GM18951 (cell line): ENCODE measurements around the gene ISY1.
"Not testable (repeated sequence)": the region's sequence is repeated elsewhere in the genome, so short reads cannot be mapped to it uniquely, and the experiment has no call there.

ENCODE experiments used
- POLR2A ChIP-seq: IDR thresholded peaks from 4 replicates; pipeline ENCODE4 v1.6.1; 2011; ENCODE audit warnings: mild to moderate bottlenecking; ENCODE audit not compliant: insufficient read length, insufficient read depth; ENCODE audit errors: extremely low read depth
- in situ Hi-C: fragments of 300-500 bp; cut with MboI; formaldehyde crosslinking; loops from one replicate; pipeline ENCODE4 v1.12.0; 2022; ENCODE audit warnings: low sequenced_read_pairs, mixed read lengths, inconsistent platforms; ENCODE audit not compliant: unreplicated experiment

Gene ISY1

DNA sequence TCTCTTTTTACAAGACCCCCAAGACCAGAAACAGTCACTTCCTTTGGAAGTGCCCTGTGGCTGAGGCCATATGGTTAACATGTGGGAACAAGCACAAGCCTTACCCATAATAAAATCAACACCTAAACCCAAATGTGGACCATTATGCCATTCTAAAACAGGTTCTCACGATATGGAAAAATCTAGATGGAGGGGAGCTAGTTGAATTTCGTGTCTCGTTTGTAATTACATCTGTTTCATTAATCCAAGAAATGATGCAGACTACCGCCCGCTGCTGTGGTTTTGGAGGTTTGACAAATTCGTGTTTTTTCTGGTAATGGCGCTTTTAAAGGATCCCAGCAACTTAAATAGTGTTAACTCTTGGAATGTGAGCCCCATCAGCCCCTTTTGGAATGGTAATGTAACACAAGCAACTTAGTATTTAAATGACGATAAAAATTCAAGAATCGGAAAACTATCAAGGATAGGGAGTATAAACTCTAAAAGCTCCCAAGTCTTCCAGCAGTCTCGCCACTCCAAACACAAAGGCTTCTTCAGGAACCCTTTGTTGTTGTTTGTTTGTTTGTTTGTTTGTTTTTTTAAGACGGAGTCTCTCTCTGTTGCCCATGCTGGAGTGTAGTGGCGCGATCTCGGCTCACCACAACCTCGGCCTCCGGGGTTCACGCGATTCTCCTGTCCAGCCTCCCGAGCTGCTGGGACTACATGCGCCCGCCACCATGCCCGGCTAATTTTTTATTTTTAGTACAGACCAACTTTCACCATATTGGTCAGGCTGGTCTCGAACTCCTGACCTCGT lies 21.7 kb upstream of the ISY1 start:
- TF ChIP-seq POLR2A = peak; percentile 15
- in situ Hi-C loops = no loop called here

DNA sequence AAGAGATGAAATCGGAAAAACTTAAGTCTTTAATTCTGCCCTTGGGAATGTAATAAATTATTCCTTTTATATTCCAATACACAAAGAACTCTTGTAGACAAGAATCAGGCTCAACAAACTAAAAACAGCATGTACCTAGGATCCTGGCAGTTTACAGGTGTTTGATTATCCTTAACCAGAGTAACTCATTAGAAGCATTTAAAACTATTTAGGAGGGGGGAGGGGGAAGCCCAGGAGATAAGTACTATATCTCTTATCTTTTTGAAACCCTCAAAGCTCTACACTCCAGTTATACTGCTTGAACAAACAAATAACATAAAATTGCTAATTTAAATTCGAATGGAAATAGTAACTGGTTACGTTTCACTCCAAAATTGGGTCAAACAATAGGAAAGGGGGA lies 21.0 kb upstream of the ISY1 start:
- in situ Hi-C loops = no loop called here
- TF ChIP-seq POLR2A = no peak

- TF ChIP-seq POLR2A = no peak
- in situ Hi-C loops = no loop called here
Measured at GRCh38 chr3:129180461-129180860, 19.6 kb upstream of the ISY1 start.

GRCh38 chr3:129176051-129176450 lies 15.2 kb upstream of the ISY1 start:
- TF ChIP-seq POLR2A = no peak
- in situ Hi-C loops = no loop called here

DNA sequence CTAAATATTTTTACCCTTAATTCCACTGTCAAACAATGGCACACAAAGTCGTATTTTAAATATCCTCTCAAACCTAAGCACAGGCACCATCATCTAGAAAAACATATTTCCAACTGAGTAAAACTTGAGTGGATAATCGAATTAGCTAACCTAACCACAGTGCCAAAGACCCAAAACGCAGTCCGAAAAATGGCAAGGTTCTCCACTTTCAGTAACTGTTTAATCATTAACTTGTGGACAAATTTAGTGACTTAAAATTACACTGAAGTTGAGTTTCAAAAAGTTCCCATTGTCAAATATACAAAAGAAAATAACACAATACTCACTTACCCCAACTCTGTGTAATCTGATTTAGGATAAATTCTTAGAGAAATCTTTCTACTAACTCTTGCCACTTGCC lies 12.9 kb upstream of the ISY1 start:
- in situ Hi-C loops = no loop called here
- TF ChIP-seq POLR2A = no peak

DNA sequence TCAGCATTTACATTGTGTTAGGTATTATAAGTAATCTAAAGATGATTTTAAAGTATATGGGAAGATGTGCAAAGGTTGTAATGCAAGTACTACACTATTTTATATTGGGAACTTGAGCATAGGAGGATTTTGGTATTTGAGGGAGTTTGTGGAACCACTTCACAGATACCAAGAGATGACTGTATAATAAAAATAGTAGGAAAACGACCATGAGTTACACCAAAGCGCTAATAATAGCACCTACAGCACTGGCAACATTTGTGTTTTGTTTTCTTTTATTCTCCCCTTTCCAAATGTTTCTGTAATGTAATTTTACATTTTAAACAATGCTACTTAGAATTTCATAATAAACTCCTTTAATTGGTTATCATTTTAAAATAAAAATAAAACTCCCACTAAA lies 12.3 kb upstream of the ISY1 start:
- no peak for TF ChIP-seq POLR2A
- in situ Hi-C loops = no loop called here

DNA sequence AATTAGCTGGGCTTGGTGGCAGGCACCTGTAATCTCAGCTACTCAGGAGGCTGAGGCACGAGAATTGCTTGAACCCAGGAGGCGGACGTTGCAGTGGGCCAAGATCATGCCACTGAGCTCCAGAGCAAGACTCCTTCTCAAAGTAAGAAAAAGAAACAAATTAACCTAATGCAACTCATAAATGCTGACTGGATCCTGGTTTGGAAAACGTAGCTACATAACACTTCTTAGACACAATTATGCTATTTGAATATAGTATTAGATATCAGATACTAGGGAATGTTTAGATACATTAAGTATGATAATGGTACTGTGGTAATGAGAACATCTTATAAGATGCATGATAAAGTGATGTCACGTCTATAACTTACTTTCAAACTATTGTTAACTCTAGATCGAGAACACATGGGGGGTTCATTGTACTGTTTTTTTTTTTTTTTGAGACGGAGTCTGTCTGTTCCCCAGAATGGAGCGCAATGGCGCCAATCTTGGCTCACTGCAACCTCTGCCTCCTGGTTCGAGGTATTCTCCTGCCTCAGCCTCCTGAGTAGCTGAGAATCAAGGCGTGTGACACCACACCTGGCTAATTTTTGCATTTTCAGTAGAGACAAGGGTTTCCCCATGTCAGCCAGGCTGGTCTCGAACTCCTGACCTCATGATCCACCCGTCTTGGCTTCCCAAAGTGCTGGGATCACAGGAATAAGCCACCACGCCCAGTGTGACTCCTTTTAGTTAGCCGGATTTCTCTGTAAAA lies 5.9 kb upstream of the ISY1 start:
- in situ Hi-C loops = no loop called here
- TF ChIP-seq POLR2A = no peak

DNA sequence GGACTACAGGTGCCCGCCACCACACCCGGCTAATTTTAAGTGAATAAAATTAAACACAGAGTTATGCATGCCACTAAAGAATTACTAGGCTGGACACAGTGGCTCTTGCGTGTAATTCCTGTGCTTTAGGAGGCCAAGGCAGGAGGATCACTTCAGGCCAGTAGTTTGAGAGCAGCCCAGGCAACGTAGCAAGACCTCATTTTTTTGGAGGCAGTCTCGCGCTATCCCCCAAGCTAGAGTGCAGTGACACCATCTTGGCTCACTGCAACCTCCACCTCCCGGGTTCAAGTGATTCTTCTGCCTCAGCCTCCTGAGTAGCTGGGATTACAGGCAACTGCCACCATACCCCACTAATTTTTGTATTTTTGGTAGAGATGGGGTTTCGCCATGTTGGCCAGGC lies 4.7 kb upstream of the ISY1 start:
- in situ Hi-C loops = not testable (repeated sequence)

- in situ Hi-C loops = no loop called here
Measured at GRCh38 chr3:129164500-129164899, 3.6 kb upstream of the ISY1 start.

GRCh38 chr3:129162729-129163579 lies 2.1 kb upstream of the ISY1 start:
- no peak for TF ChIP-seq POLR2A
- in situ Hi-C loops = no loop called here

More at GRCh38 chr3:129164500-129164899, 3.6 kb upstream of the ISY1 start:
- TF ChIP-seq POLR2A = no peak

DNA sequence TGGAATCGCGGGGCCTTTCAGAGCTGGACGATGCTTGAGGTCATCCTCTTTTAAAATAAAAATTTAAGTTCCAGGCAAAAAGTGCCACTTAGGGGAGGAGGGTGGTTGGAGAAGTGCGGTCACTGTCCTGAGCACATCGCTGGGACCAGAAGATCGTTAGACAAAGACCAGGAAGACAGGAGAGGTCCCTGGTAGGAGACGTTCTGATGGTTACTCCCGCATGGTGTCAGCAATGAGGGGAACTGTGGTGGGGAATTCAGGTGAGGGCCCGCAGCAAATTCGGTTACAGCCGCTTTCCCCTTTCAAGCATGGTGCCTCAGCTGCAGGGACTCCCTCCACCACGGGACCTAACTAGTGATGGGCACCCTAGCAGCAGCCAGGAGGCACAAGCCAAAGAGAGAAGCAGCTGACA lies 1.0 kb upstream of the ISY1 start:
- no peak for TF ChIP-seq POLR2A
- in situ Hi-C loops = no loop called here

DNA sequence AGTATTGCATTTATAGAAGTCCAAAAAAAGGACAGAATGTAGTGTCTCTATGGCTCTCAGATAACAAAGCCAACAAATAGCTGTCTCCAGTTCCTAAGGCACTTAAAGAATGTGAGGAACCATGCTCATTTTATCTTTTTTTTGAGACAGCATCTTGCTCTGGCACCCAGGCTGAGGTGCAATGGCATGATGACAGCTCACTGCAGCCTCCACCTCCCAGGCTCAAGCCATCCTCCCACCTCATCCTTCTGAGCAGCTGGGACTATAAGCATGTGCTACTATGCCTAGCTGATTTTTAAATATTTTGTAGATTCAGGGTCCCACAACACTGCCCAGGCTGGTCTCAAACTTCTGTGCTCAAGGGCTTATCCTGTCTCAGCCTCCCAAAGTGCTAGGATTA lies 16.1 kb downstream of the ISY1 start:
- no peak for TF ChIP-seq POLR2A

DNA sequence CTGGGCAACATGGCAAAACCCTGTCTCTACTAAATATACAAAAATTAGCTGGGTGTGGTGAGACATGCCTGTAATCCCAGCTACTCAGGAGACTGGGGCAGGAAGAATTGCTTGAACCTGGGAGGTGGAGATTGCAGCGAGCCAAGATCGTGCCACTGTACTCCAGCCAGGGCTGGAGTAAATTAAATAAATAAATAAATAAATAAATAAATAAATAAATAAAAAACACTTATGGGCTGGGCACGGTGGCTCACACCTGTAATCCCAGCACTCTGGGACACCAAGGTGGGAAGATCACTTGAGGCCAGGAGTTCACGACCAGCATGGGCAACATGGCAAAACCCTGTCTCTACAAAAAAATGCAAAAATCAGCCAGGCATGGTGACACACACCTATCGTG lies 19.9 kb downstream of the ISY1 start:
- in situ Hi-C loops = not testable (repeated sequence)

More for the DNA sequence above, 16.1 kb downstream of the ISY1 start:
- in situ Hi-C loops = no loop called here
